ENCODE results near the gene ZFX. TPM values are rescaled to one million over a fixed set of nuclear protein-coding genes. Genes with fewer than 3 reads are reported as not detected.

ZFX gene
- total RNA-seq, 1 experiment from 2014 or later: 66.8 TPM

DNA sequence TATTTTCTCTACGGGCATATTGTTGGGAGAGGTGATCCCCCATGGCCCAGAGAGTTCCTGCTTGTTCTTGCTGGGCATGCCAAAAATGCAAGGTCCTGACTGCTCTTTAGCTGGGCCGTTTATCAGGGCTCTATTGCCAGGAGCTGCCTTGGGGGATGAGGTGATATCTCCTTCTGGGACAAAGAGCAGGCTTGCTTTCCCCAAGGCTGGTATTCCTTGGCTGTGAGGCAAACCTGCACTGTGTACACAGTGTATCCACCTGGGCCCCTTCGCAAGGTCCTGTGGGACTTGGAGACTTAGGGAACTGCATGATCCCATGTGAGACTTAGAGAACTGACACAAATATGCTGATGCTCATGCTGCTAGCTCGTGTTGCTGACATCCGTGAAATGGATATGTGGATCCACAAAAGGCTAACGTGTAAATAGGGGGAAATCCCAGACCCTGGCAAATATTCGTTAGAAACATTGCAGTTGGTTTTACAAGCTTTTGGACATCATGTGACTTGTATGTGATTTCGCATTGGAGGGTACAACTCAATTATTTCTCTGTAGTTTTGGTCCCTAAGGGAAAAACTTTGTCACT is 24.4 kb upstream of the ZFX start:
- Histone ChIP-seq H2BK5ac (ENCODE audit: insufficient read length, low read length) (no peak overlapping the region), H3K27ac (ENCODE audit: insufficient read length, low read depth, low read length) (no peak overlapping the region), H3K4me2 (ENCODE audit: insufficient read depth, insufficient read length, low read length) (no peak overlapping the region), H3K14ac (ENCODE audit: insufficient read depth, low read length) (no peak overlapping the region), H4K20me1 (ENCODE audit: control insufficient read depth, insufficient read depth, insufficient read length) (no peaks in the 10 kb centered on the region), H3K18ac (ENCODE audit: insufficient read length, low read depth, low read length) (no peak overlapping the region), H3K23me2 (ENCODE audit: insufficient read length, low read depth, low read length, poor library complexity, severe bottlenecking) (no peaks in the 10 kb centered on the region), H2BK15ac (ENCODE audit: low read depth, low read length) (no peak overlapping the region), H2BK120ac (ENCODE audit: low read depth, low read length, poor library complexity, severe bottlenecking) (no peak overlapping the region), H3K79me1 (ENCODE audit: insufficient read depth, low read depth, low read length, poor library complexity, severe bottlenecking) (no peaks in the 10 kb centered on the region), H3K9me3 (ENCODE audit: control insufficient read depth, low read depth, low read length) (no peaks in the 10 kb centered on the region), H3T11ph (ENCODE audit: low read length) (no peak overlapping the region), H4K5ac (ENCODE audit: insufficient read length, low read depth, low read length) (no peak overlapping the region), H3K56ac (ENCODE audit: insufficient read length, low read depth, low read length) (no peak overlapping the region), H3K79me2 (ENCODE audit: insufficient read depth, low read length) (no peaks in the 10 kb centered on the region), H2AFZ (ENCODE audit: low read length) (no peak overlapping the region), H4K8ac (replicated peaks; ENCODE audit: insufficient read length, low read depth, low read length) (no peak overlapping the region), H3K4ac (ENCODE audit: low read depth, low read length) (no peak overlapping the region), H2AK5ac (ENCODE audit: insufficient read length, low read length) (no peak overlapping the region), H2BK12ac (ENCODE audit: insufficient read length, low read depth, low read length) (no peak overlapping the region), H2BK20ac (ENCODE audit: low read depth, low read length, poor library complexity, severe bottlenecking) (no peak overlapping the region), H3K4me1 (ENCODE audit: insufficient read depth, low read length) (no peaks in the 10 kb centered on the region), H3K27me3 (ENCODE audit: insufficient read depth, low read length) (no peaks in the 10 kb centered on the region), H3K23ac (ENCODE audit: insufficient read length, low read depth, low read length) (no peak overlapping the region), H4K91ac (ENCODE audit: insufficient read length, low read depth, low read length) (no peak overlapping the region), H3K9ac (ENCODE audit: extremely low read depth, insufficient read length, low read length) (no peak overlapping the region)
- peaks cover 2 to 9% of the 10 kb centered on the region in 2 experiments for H3K4me1 Mint-ChIP-seq
- H3K27ac Mint-ChIP-seq: peak overlapping the region in 1 of 3 experiments; percentile 71; a peak in 3 of 7 replicates
- WGBS (ENCODE audit: extremely low coverage, insufficient read length, low lambda C conversion rate): no CpG with 5 or more reads among the region's 8 CpGs
- H3K27me3 Mint-ChIP-seq (ENCODE audit: low read depth): no peaks in the 10 kb centered on the region
- TF ChIP-seq, protein P1, sequence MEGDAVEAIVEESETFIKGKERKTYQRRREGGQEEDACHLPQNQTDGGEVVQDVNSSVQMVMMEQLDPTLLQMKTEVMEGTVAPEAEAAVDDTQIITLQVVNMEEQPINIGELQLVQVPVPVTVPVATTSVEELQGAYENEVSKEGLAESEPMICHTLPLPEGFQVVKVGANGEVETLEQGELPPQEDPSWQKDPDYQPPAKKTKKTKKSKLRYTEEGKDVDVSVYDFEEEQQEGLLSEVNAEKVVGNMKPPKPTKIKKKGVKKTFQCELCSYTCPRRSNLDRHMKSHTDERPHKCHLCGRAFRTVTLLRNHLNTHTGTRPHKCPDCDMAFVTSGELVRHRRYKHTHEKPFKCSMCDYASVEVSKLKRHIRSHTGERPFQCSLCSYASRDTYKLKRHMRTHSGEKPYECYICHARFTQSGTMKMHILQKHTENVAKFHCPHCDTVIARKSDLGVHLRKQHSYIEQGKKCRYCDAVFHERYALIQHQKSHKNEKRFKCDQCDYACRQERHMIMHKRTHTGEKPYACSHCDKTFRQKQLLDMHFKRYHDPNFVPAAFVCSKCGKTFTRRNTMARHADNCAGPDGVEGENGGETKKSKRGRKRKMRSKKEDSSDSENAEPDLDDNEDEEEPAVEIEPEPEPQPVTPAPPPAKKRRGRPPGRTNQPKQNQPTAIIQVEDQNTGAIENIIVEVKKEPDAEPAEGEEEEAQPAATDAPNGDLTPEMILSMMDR (conservative IDR thresholded peaks at IDR 0.05): no peak
- no peak overlapping the region for H3K4me3 Mint-ChIP-seq
- H3K9me3 Mint-ChIP-seq: no peaks in the 10 kb centered on the region
- H3K36me3 Mint-ChIP-seq (ENCODE audit: insufficient read depth in 1 of 3, low read depth in 3 of 3): peaks cover 0 to 3% (median 0%) of the 10 kb centered on the region in 3 experiments; a peak in 1 of 7 replicates
- no peak for DNase-seq
